DMS 273 (cell line): ENCODE results near the gene YBEY.

Experiments
- DNase-seq: peaks from one replicate; lab custom pipeline; 2025; ENCODE audit not compliant: unreplicated experiment; lab: John Stamatoyannopoulos, UW

The YBEY gene

GRCh38 chr21:46264046-46264689, 22.0 kb upstream of the YBEY start:
- DNase-seq = no peak

- no peak for DNase-seq
Observed at GRCh38 chr21:46264690-46265144, 21.4 kb upstream of the YBEY start.

GRCh38 chr21:46265736-46266525, 20.2 kb upstream of the YBEY start:
- no peak for DNase-seq

- no peak for DNase-seq
Observed at GRCh38 chr21:46266946-46267345, 19.2 kb upstream of the YBEY start.

- DNase-seq = no peak
Observed at GRCh38 chr21:46268371-46268770, 17.8 kb upstream of the YBEY start.

GRCh38 chr21:46269466-46269865, 16.7 kb upstream of the YBEY start:
- no peak for DNase-seq

- no peak for DNase-seq
Observed at GRCh38 chr21:46273341-46273740, 12.8 kb upstream of the YBEY start.

- no peak for DNase-seq
Observed at GRCh38 chr21:46274797-46275390, 11.2 kb upstream of the YBEY start.

GRCh38 chr21:46284077-46284644, 2.0 kb upstream of the YBEY start:
- no peak for DNase-seq

GRCh38 chr21:46284733-46285132, 1.4 kb upstream of the YBEY start:
- no peak for DNase-seq

- DNase-seq = no peak
Observed at GRCh38 chr21:46285206-46285661, 908 bp upstream of the YBEY start, which contains the start of gene MCM3AP. MCM3AP (minus strand) TSS chr21:46285611; CDS start chr21:46285286, 325 bp downstream.

- peak; percentile 59 for DNase-seq
Observed at GRCh38 chr21:46286648-46287002, 483 bp downstream of the YBEY start.

GRCh38 chr21:46287541-46287940, 1.4 kb downstream of the YBEY start:
- DNase-seq = no peak

GRCh38 chr21:46289655-46290179, 3.6 kb downstream of the YBEY start:
- DNase-seq = no peak

- no peak for DNase-seq
Observed at GRCh38 chr21:46291561-46291960, 5.4 kb downstream of the YBEY start.

GRCh38 chr21:46294647-46295176, 8.6 kb downstream of the YBEY start:
- DNase-seq = no peak

- peak; percentile 37 for DNase-seq
Observed at GRCh38 chr21:46295177-46295770, 9.1 kb downstream of the YBEY start.

- DNase-seq = peak; percentile 24
Observed at GRCh38 chr21:46295996-46296752, 10.0 kb downstream of the YBEY start.

- DNase-seq = peak; percentile 48
Observed at GRCh38 chr21:46297338-46298271, 11.5 kb downstream of the YBEY start.
